Spleen (tissue), 11 donors: Measurements from ENCODE around the gene SV2B. TPM values are rescaled to one million over a fixed set of nuclear protein-coding genes. Genes with fewer than 3 reads are reported as not detected.
"Not testable (repeated sequence)": the region's sequence is repeated elsewhere in the genome, so short reads cannot be mapped to it uniquely, and the experiment has no call there.

ENCODE experiments used
- DNase-seq: peaks from one replicate; pipeline ENCODE4 v3.0.0-alpha.2; 2020
- H3K27ac ChIP-seq, 8 donors: fragments of 200-600 bp; sonication (generic) in 7 of 8; 1 replicate in 4 of 8; 2 replicates in 4 of 8; pipeline versions ENCODE4 v1.5.0 to v1.8.0; 2016 to 2021; ENCODE audit warnings: inconsistent platforms in 4 of 8, mild to moderate bottlenecking in 4 of 8, moderate library complexity in 1 of 8
- H3K27me3 ChIP-seq, 7 donors: fragments of 200-600 bp; sonication (generic) in 6 of 7; replicated peaks in 1 of 7; 1 replicate in 4 of 7; 2 replicates in 3 of 7; pipeline versions ENCODE4 v1.5.0 to v1.8.0; 2016 to 2021; ENCODE audit warnings: inconsistent platforms in 3 of 7, mild to moderate bottlenecking in 1 of 7
- H3K36me3 ChIP-seq, 6 donors: fragments of 200-600 bp; sonication (generic) in 5 of 6; 1 replicate in 4 of 6; 2 replicates in 2 of 6; pipeline versions ENCODE4 v1.5.0 to v1.8.0; 2016 to 2021; ENCODE audit warnings: inconsistent platforms in 2 of 6
- H3K4me1 ChIP-seq, 6 donors: fragments of 200-600 bp; sonication (generic) in 5 of 6; 1 replicate in 3 of 6; 2 replicates in 3 of 6; pipeline versions ENCODE4 v1.5.0 to v1.8.0; 2016 to 2021; ENCODE audit warnings: inconsistent platforms in 3 of 6
- H3K4me3 ChIP-seq, 8 donors: fragments of 200-600 bp; sonication (generic) in 7 of 8; 1 replicate in 4 of 8; 2 replicates in 4 of 8; pipeline versions ENCODE4 v1.5.0 to v1.8.0; 2016 to 2021; ENCODE audit warnings: inconsistent platforms in 4 of 8, mild to moderate bottlenecking in 4 of 8, moderate library complexity in 2 of 8
- H3K9me3 ChIP-seq, 8 donors: fragments of 200-600 bp; sonication (generic) in 7 of 8; 1 replicate in 4 of 8; 2 replicates in 4 of 8; pipeline versions ENCODE4 v1.5.0 to v1.8.0; 2016 to 2021; ENCODE audit warnings: inconsistent platforms in 4 of 8
- CTCF ChIP-seq, 11 experiments: fragments of 200-600 bp in 7 of 11; fragments of 450-650 bp in 4 of 11; sonication (generic) in 4 of 11; IDR thresholded peaks in 8 of 11; conservative IDR thresholded peaks in 3 of 11; 1 replicate in 7 of 11; 2 replicates in 4 of 11; pipeline versions ENCODE4 v1.4.0 to v1.8.0; 2016 to 2021; ENCODE audit warnings: antibody characterized with exemption in 11 of 11, inconsistent platforms in 4 of 11, mild to moderate bottlenecking in 1 of 11
- POLR2A ChIP-seq, 3 donors: fragments of 450-650 bp; IDR thresholded peaks; one replicate each; pipeline ENCODE4 v1.5.1; 2017; ENCODE audit warnings: antibody characterized with exemption in 3 of 3, mild to moderate bottlenecking in 1 of 3
- POLR2AphosphoS5 ChIP-seq, 3 donors: sonication (generic); formaldehyde crosslinking; IDR thresholded peaks; one replicate each; pipeline ENCODE4 v1.5.1; 2017; ENCODE audit warnings: antibody characterized with exemption in 3 of 3
- WGBS, 5 donors: extraction: QIAGEN DNeasy Blood & Tissue Kit in 3 of 5; methylation state at CpG; one replicate each; pipeline versions ENCODE4 v1.1.5 to v1.1.7; 2013 to 2018; 5-methylcytosine and 5-hydroxymethylcytosine counted together
- intact Hi-C: fragments of 100-400 bp; cut with DNase I; formaldehyde crosslinking; loops from one replicate; pipeline ENCODE4 v1.15.0; 2023; ENCODE audit warnings: low total_unique reads
- polyA plus RNA-seq, 3 donors: library from polyadenylated mRNA; stranded (reverse); fragments of 200-250 nt; gene quantifications; one replicate each; pipeline ENCODE4 v1.2.1, GENCODE V29; 2013
- total RNA-seq, 7 donors: library from RNA; depleted of rRNA in 3 of 7; stranded (reverse); fragments of >200 nt in 3 of 7; fragmentation: NEBNext Ultra II Directional in 4 of 7; extraction: Animal tissue kit (Norgen Biotek cat#: 25700) in 4 of 7; gene quantifications; one replicate each; pipeline versions ENCODE4 v1.1.0 to v1.2.1, GENCODE V29; 2016 to 2021
- donor health status: healthy with polysubstance abuse.
- donor health status: DM: no; HTN: no; CAD: no; lungs with moderate emphysema.
- donor health status: DM: no; HTN: no; CAD: no.
- donor health status: Bipolar disorder and iron deficiency.
- donor health status: healthy.
- donor health status: DM: no; HTN: no; CAD: no.
- donor health status: DM: yes; HTN: yes; CAD: no.

Gene SV2B
- total and polyA plus RNA-seq, 10 donors = 0.07 to 1.2 (median 0.48) TPM

DNA sequence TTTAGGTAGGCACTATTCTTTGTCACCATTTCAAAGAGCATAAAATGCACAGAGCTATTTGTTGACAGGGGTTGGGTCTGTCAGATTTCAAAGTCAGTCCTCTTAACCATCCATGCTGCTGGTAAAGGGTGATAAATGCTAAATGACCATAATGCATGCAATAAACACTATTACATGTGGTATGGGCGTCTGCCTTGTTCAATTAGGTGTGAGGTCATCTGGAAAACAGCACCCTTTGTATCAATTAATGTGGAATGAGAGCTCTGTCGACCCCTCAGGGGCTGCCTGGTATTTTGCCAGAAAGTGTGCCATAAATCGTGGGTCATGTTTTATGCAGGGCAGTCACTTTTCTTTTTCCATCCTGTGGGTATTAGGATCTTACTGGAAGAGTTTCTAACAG is 235.6 kb downstream of the SV2B start:
- Histone ChIP-seq H3K4me1 (peaks cover 0 to 7% (median 1%) of the 10 kb centered on the region in 6 donors), H3K27me3 (peaks cover 0 to 55% (median 0%) of the 10 kb centered on the region in 7 donors), H3K4me3 (no peak overlapping the region), H3K27ac (no peak overlapping the region), H3K36me3 (no peaks in the 10 kb centered on the region), H3K9me3 (no peaks in the 10 kb centered on the region)
- intact Hi-C loops = no loop called here
- TF ChIP-seq CTCF (IDR thresholded peaks at IDR 0.05 in 8 of 11, conservative IDR thresholded peaks at IDR 0.05 in 3 of 11) (no peak), POLR2AphosphoS5 (IDR thresholded peaks at IDR 0.05) (no peak), POLR2A (IDR thresholded peaks at IDR 0.05) (no peak)
- DNase-seq = no peak
- 63 to 76% (median 68%) methylated on average over 3 of the region's 3 CpGs for WGBS, 5 donors

DNA sequence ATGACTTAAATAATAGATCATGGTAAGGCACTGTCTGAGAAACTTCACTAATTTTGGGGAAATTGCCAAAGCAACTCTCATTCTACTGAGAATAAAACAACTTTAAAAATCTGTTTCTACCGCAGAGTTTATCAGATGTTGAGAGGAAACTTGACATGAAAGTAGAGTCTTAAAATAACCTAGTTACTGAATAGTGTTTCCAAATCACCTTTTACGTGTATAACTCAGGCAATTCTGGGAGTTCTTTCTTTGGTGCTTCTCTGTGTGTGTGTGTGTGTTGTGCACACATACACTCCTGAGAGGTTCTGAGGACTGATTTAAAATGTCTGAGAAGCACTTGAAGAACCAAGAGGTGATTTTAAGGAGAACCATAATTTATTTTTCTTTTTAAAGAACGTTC is 236.6 kb downstream of the SV2B start:
- Histone ChIP-seq H3K27ac (no peak overlapping the region), H3K36me3 (no peaks in the 10 kb centered on the region), H3K4me3 (no peak overlapping the region), H3K27me3 (peaks cover 0 to 64% (median 4%) of the 10 kb centered on the region in 7 donors), H3K9me3 (no peaks in the 10 kb centered on the region), H3K4me1 (peaks cover 0 to 7% (median 1%) of the 10 kb centered on the region in 6 donors)
- TF ChIP-seq POLR2AphosphoS5 (IDR thresholded peaks at IDR 0.05) (no peak), CTCF (IDR thresholded peaks at IDR 0.05 in 8 of 11, conservative IDR thresholded peaks at IDR 0.05 in 3 of 11) (no peak), POLR2A (IDR thresholded peaks at IDR 0.05) (no peak)
- intact Hi-C loops = no loop called here
- no peak for DNase-seq
- 37 to 52% (median 41%) methylated on average over 3 of the region's 3 CpGs for WGBS, 5 donors

- WGBS, 5 donors = 10 to 22% (median 21%) methylated on average over 3 of the region's 3 CpGs
- no peaks in the 10 kb centered on the region for H3K9me3 ChIP-seq
- no peak for TF ChIP-seq CTCF (IDR thresholded peaks at IDR 0.05 in 8 of 11, conservative IDR thresholded peaks at IDR 0.05 in 3 of 11)
- TF ChIP-seq POLR2AphosphoS5 (IDR thresholded peaks at IDR 0.05) = no peak
- TF ChIP-seq POLR2A (IDR thresholded peaks at IDR 0.05) = no peak
- intact Hi-C loops = no loop called here
- no peaks in the 10 kb centered on the region for H3K36me3 ChIP-seq
- H3K4me1 ChIP-seq = peaks cover 0 to 7% (median 1%) of the 10 kb centered on the region in 6 donors
- DNase-seq = no peak
- H3K27me3 ChIP-seq = peaks cover 0 to 81% (median 4%) of the 10 kb centered on the region in 7 donors
- H3K4me3 ChIP-seq = no peak overlapping the region
- no peak overlapping the region for H3K27ac ChIP-seq
Measured at GRCh38 chr15:91338766-91339165, 238.7 kb downstream of the SV2B start.

GRCh38 chr15:91342097-91342496 is 242.0 kb downstream of the SV2B start:
- intact Hi-C loops = no loop called here
- no peak for DNase-seq
- no peak for TF ChIP-seq POLR2AphosphoS5 (IDR thresholded peaks at IDR 0.05)
- TF ChIP-seq POLR2A (IDR thresholded peaks at IDR 0.05) = no peak
- no peak for TF ChIP-seq CTCF (IDR thresholded peaks at IDR 0.05 in 8 of 11, conservative IDR thresholded peaks at IDR 0.05 in 3 of 11)
- 72 to 83% (median 81%) methylated on average over 7 of the region's 7 CpGs for WGBS, 5 donors
- Histone ChIP-seq H3K36me3 (no peaks in the 10 kb centered on the region), H3K9me3 (peaks cover 0 to 4% (median 0%) of the 10 kb centered on the region in 8 donors), H3K27me3 (peaks cover 0 to 72% (median 4%) of the 10 kb centered on the region in 7 donors), H3K27ac (no peak overlapping the region), H3K4me1 (peaks cover 0 to 7% (median 1%) of the 10 kb centered on the region in 6 donors), H3K4me3 (no peak overlapping the region)

- H3K36me3 ChIP-seq, intact Hi-C loops, DNase-seq, H3K9me3 ChIP-seq, H3K4me3 ChIP-seq, H3K27ac ChIP-seq: not testable (repeated sequence)
- peaks cover 0 to 69% (median 4%) of the 10 kb centered on the region in 7 donors for H3K27me3 ChIP-seq
- 75 to 98% (median 88%) methylated on average over 3 of the region's 3 CpGs for WGBS, 5 donors
- peaks cover 0 to 16% (median 0%) of the 10 kb centered on the region in 6 donors for H3K4me1 ChIP-seq
Measured at GRCh38 chr15:91344912-91345311, 244.9 kb downstream of the SV2B start.
